Endothelial cell of umbilical vein (primary cell): ENCODE measurements around the gene GARIN5A.

Experiments
- FOS ChIP-seq: IDR thresholded peaks from 2 replicates; pipeline ENCODE4 v1.6.1; 2011; ENCODE audit warnings: mild to moderate bottlenecking, low read length, moderate library complexity, borderline replicate concordance; ENCODE audit not compliant: insufficient read depth
- TF ChIP-seq, protein P1 (sequence below), 2 donors: IDR thresholded peaks; 1 replicate in 1 of 2; 2 replicates in 1 of 2; pipeline ENCODE4 v1.5.1; 2011; ENCODE audit warnings: low read length in 2 of 2, mild to moderate bottlenecking in 2 of 2, moderate library complexity in 2 of 2, control low read depth in 1 of 2, inconsistent platforms in 1 of 2, low read depth in 1 of 2; ENCODE audit not compliant: insufficient read depth in 1 of 2; ENCODE audit errors: extremely low read depth in 1 of 2

DNA sequence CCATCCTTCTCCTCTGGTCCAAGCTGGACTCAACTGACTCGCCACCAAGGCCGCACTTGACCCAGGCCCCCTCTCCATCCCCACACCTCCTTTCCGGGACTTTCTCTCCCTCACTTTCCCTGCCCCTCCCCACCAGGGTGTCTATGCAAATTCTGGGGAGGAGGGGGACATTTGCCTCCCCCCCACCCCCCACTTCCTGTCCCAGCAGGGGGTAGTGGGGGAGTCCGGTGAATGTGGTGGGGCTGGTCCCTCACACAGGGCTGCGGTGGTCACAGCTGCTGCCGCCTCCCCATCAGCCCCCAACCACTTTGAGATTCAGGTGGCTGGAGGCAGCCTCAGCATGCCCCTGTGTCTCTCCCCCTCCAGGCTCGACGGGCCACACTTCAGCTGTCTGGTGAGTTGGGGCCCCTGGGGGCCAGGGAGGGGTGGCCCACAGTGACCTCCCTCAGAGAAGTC lies 57.0 kb downstream of the GARIN5A start:
- TF ChIP-seq FOS, result no peak
- TF ChIP-seq, protein P1, sequence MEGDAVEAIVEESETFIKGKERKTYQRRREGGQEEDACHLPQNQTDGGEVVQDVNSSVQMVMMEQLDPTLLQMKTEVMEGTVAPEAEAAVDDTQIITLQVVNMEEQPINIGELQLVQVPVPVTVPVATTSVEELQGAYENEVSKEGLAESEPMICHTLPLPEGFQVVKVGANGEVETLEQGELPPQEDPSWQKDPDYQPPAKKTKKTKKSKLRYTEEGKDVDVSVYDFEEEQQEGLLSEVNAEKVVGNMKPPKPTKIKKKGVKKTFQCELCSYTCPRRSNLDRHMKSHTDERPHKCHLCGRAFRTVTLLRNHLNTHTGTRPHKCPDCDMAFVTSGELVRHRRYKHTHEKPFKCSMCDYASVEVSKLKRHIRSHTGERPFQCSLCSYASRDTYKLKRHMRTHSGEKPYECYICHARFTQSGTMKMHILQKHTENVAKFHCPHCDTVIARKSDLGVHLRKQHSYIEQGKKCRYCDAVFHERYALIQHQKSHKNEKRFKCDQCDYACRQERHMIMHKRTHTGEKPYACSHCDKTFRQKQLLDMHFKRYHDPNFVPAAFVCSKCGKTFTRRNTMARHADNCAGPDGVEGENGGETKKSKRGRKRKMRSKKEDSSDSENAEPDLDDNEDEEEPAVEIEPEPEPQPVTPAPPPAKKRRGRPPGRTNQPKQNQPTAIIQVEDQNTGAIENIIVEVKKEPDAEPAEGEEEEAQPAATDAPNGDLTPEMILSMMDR (IDR thresholded peaks at IDR 0.05; ENCODE audit: extremely low read depth in 1 of 2, insufficient read depth in 1 of 2, low read depth in 1 of 2, low read length in 2 of 2), result no peak
